Mesenteric fat pad (tissue), 1 donor: ENCODE data around the gene ANKRD45. TPM values are rescaled to one million over a fixed set of nuclear protein-coding genes. Genes with fewer than 3 reads are reported as not detected.
A peak's percentile ranks its signal among the peaks of the same experiment; 100 is the strongest.
"Not testable (repeated sequence)": the region's sequence is repeated elsewhere in the genome, so short reads cannot be mapped to it uniquely, and the experiment has no call there.

Experiments used
- DNase-seq: peaks from one replicate; pipeline ENCODE4 v3.0.0-alpha.2; 2020; ENCODE audit warnings: low spot score
- long read RNA-seq: library from polyadenylated mRNA; unstranded; transcript quantifications from one replicate; pipeline ENCODE4 v2.0.0, GENCODE V29; 2020
- total RNA-seq: library from RNA; stranded (reverse); fragmentation: NEBNext Ultra II Directional; extraction: Animal tissue kit (Norgen Biotek cat#: 25700); gene quantifications from one replicate; pipeline ENCODE4 v1.2.1, GENCODE V29; 2021
- donor health status: DM: yes; HTN: yes; CAD: no.

The ANKRD45 gene, protein sequence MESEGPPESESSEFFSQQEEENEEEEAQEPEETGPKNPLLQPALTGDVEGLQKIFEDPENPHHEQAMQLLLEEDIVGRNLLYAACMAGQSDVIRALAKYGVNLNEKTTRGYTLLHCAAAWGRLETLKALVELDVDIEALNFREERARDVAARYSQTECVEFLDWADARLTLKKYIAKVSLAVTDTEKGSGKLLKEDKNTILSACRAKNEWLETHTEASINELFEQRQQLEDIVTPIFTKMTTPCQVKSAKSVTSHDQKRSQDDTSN
- total RNA-seq, result 0.29 TPM
- long read RNA-seq, partial matches to known transcripts, result 0 of 1 reads
- long read RNA-seq, other reads (novel, unspliced or antisense), result 0 of 1 reads

DNA sequence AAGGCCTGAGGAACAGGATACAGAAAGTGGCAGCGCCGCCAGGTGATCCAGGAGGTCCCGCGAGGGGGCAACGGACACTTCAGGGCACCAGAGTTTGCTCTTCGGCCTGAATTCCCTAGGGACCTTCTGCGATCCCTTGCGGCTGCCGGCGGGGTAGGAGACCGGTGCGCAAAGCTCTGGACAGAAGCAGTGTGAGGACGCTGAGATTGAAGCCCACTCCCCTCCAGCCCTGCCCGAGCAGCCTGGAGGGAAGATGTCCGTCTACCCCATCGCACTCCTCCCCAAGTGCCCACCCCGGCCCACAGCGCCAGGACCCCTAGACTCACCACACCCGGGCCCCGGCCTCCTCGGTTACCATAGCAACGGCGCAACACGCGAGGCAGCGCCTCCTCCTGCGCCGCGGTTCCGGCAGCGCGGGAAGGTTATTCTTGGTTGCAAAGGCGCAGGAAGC, at the start of gene ANKRD45:
TSS of gene ANKRD45 (minus strand) at position 361 of the 451 bp plus-strand sequence. CDS start 10,433 bp downstream, outside the sequence.
- DNase-seq, result no peak

DNA sequence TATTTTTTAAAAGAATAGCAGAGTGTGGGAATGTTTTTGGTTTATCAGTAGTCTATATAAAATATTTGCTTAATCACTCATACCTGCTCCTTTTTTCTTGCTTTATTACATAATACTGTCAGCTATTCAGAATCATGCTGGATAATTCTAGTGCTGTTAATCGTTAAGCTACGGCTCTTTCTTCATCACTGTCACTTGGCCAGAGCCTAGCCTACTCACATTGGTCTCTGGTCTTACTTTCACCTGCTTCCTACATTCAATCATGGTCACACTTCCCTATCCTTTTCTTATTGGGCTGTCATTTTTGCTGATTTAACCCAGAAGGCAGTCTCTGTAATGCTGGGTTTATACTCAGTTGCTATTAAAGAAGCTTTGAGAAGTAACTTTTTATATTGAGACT, 47.6 kb upstream of the ANKRD45 start:
- DNase-seq, result no peak

DNA sequence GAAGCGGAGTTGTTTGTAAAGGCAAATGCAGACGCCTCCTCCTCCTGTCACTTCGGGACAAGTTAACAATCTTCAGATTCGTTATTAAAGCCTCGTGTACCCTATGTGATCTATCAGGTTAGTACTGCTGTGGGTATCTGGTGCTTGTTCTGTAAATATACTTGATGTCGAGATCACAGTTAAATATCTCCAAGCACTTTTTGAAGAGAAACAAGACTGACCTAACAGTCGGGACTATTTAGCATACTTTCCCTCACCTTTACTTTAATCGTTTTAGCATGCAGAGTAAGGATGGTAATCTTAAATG, 45.8 kb upstream of the ANKRD45 start:
- DNase-seq, result no peak

DNA sequence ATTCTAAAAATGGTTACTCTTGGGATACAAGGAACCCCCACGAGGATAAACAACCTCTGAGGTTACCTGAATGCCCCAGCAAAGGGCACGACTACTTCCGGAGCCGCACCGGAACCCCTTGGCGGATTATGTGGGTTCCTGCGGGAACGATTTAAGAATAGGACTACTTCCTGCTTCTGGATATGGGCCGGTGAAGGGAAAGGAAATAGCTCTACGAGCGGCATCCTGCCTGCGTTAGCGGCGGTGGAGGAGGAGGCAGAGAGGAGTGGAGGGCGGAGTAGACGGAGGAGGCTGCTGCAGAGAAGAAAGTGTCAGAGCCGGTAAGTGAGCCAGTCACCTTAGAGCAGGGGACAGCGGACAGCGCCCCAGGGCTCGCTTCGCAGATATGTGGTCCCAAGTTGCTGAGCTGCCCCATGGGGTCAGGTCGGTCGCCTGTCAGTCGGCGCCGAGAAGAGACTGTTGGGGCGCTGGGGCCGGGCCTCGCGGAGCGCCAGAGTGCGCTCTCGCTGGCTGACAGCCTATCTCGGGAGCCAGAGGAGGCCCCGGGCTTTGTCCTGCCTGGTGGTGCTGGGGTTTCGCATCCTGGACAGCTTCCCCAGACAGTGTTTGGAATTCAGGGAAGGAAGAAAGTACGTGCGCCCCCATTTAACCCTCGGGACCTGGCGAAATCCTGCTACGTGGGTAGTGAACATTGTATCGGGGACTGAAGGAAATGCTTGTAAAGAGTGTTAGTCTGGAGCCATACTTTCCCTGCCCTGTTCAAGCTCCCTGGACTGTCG, 45.3 kb upstream of the ANKRD45 start, which contains the start of gene KLHL20:
TSS of gene KLHL20 (plus strand) at position 223 of the 779 bp plus-strand sequence. CDS start 1,063 bp downstream, outside the sequence.
- peak; percentile 91 for DNase-seq

DNA sequence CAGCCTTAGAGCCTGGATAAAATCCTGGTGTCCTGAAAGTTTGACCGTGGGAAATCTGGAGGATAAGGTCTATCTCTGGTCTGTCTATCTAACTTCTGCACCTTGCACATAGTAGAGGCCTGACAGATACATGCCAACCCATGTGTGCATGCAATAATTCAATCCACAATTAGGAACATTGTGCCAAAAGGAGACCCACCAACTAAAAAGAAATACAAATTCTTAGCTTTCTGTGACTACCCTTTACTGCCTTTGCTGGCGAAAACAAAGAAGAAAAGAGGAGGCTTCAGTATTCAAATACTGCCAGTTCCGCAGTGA, 44.7 kb upstream of the ANKRD45 start:
- no peak for DNase-seq

DNA sequence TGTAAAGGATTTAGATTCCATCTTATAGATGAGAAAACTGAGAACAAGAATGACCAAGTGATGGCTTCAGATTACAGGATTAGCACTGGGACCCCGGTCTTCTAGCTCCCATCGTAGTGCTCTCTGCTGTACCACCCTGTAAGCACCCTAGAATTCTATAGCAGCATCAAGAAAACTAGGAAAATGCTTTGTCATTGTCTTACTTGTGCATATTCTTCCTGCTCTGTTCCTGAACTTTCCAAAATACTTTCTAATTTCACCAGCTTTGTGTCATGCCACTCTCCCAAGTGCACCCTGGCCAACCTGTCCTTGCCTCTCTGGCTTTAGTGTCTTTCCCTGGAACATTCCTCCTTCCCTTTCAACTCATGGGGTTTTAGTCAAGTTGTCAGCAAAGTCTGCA, 39.1 kb upstream of the ANKRD45 start:
- DNase-seq, result no peak

DNA sequence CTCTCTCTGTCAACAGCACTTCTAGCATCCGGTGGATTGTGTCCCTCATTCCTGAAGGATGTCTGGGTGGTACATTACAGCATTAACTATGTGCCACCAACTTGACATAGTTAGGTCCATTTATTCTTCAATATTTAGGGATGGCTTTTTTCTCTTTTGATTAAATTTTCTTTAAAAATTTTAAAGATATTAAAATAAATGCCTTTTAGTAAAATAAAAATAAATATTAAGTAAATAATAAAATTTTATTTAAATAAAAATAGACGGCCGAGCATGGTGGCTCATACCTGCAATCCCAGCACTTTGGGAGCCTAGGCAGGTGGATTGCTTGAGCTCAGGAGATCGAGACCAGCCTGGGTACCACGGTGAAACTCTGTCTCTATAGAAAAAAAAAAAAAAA, 35.5 kb upstream of the ANKRD45 start:
- no peak for DNase-seq

DNA sequence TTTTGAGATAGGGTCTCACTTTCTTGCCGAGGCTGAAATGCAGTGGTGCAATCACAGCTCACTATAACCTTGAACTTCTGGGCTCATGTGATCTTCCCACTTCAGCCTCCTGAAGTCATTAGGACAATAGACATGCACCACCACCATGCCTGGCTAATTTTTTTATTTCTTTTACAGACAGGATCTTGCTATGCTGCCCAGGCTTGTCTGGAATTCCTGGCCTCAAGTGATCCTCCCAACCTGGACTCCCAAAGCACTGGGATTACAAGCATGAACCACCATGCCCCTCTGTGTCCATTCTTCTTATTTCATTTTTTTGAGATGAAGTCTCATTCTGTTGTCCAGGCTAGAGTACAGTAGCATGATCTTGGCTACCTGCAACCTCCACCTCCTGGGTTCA, 33.1 kb upstream of the ANKRD45 start:
- no peak for DNase-seq

DNA sequence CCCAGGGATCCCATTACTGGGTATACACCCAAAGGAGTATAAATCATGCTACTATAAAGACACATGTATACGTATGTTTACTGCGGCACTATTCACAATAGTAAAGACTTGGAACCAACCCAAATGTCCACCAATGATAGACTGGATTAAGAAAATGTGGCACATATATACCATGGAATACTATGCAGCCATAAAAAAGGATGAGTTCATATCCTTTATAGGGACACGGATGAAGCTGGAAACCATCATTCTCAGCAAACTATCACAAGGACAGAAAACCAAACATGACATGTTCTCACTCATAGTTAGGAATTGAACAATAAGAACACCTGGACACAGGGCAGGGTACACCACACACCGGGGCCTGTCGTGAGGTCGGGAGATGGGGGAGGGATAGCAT, 31.6 kb upstream of the ANKRD45 start:
- not testable (repeated sequence) for DNase-seq

DNA sequence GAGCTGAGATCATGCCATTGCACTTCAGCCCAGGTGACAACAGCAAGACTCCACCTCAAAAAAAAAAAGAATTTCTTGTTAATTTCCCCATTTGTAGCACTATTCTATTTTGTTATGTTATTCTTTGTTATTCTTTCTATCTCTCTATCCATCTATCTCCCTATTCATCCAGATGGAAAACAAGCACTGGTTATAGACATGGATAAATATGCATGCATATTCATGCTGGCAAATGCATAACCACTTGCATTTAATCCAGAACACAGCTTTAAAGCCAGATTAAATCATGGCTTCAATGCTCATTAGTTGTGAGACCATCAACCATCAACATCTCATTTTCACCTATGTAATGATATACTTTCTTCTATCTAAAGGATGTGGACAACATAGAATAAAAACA, 23.6 kb upstream of the ANKRD45 start:
- DNase-seq, result no peak

DNA sequence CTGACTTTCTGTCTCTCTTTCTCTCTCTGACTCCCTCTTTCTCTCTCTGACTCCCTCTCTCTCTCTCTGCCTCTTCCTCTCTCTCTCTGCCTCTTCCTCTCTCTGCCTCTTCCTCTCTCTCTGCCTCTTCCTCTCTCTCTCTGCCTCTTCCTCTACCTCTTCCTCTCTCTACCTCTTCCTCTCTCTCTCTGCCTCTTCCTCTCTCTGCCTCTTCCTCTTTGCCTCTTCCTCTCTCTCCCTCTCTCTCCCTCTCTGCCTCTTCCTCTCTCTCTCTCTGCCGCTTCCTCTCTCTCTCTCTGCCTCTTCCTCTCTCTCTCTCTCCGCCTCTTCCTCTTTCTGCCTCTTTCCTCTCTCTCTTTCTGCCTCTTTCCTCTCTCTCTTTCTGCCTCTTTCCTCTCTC, 18.6 kb upstream of the ANKRD45 start:
- DNase-seq, result no peak

DNA sequence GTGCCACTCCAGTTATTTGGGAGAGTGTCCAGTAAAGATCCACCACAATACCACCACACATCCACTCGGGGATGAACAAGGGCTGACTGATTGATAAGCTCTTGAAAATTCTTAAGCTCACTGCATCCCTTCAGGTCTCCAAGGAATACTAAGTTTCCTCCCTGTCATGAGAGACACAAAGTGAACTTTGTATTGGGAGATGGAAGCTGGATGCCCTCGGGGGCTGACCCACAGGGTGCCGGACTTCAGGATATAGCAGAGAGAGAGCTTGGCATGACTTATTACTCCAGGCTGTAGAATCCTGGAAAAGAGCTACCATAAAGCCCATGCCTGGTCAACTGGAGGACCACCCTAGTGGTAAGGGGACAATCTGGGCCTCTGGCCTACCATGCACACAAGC, 15.5 kb upstream of the ANKRD45 start:
- not testable (repeated sequence) for DNase-seq

DNA sequence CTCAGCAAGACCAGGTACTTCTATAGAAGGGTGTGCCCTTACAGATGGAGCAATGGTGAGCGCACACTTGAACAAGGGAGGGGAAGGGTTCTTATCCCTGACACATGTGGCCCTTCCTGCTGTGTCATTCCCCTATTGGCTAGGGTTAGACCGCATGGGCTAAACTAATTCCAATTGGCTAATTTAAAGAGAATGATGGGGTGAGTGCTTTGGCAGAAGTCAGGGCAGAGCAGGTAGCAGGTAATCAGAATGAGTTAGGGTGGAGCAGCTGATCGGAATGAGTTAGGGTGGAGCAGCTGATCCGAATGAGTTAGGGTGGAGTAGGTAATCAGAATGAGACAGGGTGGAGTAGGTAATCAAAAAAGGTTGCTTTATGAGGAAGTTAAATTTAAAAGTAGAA, 14.2 kb upstream of the ANKRD45 start:
- not testable (repeated sequence) for DNase-seq

DNA sequence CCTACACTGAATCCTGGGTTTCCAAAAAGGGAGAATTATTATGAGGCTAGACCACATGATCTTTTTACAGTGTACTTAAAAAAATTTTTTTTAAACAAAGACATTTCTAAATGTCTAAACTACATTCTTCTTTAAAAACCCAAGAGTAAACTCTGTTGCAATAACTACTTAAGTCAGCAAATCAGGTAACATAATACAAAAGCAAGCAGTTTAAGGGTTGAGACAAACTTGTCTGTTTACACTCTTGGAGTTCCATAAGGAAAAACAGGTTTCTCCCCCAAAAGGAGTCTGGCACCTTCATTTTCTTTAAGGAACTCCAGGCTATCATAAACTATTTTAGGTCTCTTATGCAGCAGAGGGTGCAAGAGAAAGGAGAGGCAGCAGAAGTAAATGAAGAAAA, 12.5 kb upstream of the ANKRD45 start:
- no peak for DNase-seq

DNA sequence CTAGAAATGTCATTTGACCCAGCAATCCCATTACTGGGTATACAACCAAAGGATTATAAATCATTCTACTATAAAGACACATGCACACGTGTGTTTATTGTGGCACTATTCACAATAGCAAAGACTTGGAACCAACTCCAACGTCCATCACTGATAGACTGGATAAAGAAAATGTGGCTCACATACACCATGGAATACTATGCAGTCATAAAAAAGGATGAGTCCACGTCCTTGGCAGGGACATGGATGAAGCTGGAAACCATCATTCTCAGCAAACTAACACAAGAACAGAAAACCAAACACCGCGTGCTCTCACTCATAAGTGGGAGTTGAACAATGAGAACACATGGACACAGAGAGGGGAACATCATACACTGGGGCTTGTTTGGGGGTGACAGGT, 10.5 kb upstream of the ANKRD45 start:
- DNase-seq, result not testable (repeated sequence)

DNA sequence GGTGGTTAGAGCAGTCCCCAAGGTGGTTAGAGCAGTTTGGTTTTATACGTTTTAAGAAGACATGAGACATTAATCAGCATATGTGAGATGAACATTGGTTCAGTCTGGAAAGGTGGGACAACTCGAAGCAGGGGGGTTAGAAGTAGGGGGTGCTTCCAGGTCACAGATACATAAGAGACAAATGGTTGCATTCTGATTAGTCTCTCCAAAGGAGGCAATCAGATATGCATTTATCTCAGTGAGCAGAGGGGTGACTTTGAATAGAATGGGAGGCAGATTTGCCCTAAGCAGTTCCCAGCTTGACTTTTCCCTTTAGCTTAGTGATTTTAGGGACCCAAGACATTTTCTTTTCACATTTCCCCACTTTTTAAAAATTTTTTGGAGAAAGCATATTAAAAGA, 4.8 kb upstream of the ANKRD45 start:
- DNase-seq, result not testable (repeated sequence)

DNA sequence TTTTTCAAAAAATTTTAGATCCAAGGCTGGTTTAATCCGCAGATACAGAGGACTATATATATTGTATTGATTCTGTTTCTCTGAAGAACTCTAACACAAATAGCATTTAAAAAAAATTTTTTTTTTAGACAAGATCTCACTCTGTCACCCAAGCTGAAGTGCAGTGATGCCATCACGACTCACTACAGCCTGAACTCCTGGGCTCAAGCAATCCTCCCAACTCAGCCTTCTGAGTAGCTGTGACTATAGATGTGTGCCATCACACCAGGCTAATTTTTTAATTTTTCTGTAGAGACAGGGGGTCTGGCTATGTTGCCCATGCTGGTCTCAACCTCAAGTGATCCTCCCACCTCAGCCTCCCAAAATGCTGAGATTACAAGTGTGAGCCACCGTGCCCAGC, 3.0 kb downstream of the ANKRD45 start:
- DNase-seq, result no peak

DNA sequence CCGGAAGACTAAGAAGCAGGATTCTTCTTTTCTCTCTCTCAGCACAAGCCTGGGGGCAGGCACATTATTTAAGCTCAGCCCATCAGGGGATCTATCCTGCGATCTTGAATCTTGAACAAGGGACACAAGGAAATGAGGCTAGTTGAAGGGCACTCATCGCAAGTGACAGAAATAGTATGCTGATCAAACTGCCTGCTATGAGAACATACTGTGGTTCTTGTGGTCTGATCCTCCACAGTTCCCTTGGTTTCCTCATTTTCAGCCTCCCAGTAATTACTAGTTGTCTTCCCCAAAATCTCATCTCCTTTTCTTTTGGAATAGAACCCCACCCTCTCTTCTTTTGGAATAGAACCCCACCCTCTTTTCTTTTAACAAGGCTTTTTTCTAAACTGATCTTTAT, 6.5 kb downstream of the ANKRD45 start:
- DNase-seq, result no peak

DNA sequence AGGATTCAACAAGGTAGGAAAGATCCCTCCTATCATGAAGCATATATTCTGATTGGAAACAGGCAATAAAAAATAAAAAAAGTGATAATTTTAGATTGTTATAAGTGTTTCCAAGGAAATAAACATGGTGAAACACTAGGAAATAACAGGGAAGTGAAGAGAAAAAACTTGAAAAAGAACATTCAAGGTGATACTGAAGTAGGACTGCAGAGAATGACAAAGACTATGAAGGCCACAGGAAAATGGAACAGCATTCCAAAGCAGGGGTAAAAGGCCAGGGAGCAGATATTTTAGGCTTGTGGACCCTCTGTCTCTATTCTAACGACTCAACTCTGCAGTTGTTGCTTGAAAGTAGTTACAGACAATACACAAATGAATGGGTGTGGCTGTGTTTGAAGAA, 7.9 kb downstream of the ANKRD45 start:
- DNase-seq, result no peak

DNA sequence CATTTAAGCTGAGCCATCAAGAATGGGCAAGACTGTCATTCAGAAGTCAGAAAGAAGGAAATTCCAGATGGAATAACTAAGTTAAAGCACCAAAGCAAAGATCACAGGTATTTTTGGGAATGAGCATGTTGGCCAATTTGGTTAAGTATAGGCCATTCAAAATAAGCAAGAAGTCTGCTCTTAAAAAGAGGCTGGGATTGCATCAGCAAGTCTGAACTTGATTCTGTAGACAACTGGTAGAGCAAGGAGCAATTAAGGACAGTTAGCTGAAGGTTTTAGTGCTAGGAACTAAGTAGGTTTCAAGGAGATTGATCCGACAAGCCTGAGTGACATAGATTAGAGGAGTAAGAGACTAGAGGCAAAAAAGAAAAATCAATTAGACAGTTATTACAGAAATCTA, 8.4 kb downstream of the ANKRD45 start:
- DNase-seq, result no peak

DNA sequence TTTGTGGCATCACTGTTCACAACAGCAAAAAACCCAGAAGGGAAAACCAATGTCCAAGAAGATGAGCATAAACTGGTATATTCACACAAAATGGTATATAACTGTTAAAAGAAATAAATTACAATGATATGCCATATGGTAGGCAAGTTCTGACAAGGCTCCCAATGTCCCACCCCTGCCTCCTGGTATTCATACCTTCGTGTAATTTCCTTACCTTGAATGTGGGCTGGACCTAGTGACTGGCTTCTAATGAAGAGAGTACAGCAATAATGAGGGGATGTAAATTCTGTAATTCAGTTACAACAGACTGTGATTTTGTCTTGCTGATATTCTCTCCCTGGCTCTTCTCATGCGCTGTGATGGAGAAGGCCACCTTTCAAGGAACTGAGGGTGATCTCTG, 9.3 kb downstream of the ANKRD45 start:
- no peak for DNase-seq

DNA sequence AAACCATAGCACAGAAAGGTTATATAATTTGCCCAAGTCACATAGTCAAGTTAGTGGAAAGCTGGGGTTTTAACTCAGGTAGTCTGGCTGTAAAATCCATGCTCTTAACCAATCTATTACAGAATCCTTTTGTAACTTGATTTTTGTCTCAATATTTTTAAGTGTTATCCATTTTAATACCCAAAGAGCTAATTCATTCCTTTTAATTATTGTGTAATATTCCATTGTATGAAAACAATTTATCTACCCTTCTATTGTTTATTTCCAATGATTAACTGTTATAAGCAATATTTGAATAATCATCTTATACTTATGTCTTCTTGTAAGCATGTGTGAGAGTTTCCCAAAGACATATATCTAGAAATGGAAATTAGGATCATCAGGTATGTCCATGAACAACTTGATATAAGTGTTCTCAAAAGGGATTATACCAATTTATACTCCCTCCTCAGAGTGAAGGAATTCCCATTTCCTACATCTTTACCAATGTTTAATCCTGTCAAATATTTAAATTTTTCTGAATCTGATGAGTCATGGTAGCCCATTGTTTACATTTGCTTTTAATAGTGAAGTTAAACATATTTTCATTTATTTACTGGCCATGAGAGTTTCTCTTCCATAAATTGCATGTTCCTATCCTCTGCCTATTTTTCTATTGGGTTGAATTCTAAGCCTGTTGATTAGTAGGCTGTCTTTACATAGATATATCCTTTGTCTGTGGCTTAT, 20.6 kb downstream of the ANKRD45 start:
- no peak for DNase-seq
